Stimulated activated CD4-positive, alpha-beta T cell treated with anti-CD3 and anti-CD28 coated beads, Interleukin-1b, Interleukin-23, amount 100 ng/mL, for 24 hours (primary cell): ENCODE measurements around the gene RBMS1.

ENCODE experiments used
- DNase-seq, 4 experiments: peaks; one replicate each; pipeline ENCODE4 v3.0.0-alpha.2; 2020; ENCODE audit warnings: low read depth in 4 of 4, low spot score in 1 of 4

RBMS1 gene, protein sequence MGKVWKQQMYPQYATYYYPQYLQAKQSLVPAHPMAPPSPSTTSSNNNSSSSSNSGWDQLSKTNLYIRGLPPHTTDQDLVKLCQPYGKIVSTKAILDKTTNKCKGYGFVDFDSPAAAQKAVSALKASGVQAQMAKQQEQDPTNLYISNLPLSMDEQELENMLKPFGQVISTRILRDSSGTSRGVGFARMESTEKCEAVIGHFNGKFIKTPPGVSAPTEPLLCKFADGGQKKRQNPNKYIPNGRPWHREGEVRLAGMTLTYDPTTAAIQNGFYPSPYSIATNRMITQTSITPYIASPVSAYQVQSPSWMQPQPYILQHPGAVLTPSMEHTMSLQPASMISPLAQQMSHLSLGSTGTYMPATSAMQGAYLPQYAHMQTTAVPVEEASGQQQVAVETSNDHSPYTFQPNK

DNA sequence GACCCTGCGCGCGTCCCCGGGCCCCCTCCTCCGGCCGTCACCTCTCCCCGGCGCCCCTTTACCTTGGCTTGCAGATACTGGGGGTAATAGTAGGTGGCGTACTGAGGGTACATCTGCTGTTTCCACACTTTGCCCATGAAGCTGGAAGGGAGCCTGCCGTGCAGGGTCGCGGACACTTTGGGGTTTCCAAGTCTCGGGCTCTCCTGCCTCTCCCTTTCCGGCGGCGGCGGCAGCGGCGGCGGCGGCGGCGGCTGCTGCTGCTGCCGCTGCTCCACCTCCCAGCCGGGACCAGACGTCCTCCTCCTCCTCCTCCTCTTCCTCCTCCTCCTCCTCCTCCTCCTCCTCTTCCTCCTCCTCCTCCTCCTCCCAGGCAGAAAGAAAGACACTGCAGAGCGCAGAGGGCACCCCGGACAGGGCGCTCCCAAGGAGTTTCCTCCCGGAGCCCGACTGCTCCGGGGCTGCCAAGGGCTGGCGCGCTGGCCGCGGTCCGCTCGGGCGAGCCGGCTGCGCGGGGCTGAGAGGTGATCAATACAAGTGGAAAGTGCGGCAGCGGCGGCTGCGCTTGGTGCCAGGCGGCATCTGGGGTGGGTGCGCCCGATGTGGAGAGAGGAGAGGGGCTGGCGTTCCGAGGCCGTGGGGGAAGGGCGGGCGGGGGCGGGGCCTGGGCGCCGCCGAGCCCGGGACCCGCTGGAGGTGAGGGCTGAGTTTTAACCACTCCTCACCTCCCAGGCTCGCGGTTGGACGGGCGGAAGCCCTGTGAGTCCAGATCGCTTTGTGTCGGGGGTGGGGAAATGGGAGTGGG is at the start of gene RBMS1:
Gene RBMS1 (minus strand): TSS at position 581 of the 802 bp plus-strand sequence. CDS start 444 bp downstream, at position 137.
- peak in 3 of 4 experiments; percentile 26 to 36 (median 35) for DNase-seq

DNA sequence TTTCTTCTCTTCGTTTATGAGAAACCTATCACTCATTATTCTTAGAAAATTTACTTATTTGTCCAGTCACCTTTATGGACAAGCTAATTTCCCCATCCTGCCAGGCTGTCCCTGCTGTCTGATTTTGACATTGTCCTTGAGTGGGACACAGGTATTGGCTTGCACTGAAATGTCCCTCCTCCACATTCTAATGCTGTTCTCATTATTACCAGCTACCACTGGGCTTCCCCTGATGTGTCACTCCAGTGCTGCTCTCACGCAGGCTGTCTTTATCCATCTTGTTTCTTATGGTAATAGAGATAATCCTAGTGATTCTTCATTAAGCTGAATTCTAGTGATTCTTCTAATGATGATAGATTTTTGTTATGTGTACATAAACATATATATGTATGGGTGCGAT is 48.1 kb upstream of the RBMS1 start:
- DNase-seq = no peak

DNA sequence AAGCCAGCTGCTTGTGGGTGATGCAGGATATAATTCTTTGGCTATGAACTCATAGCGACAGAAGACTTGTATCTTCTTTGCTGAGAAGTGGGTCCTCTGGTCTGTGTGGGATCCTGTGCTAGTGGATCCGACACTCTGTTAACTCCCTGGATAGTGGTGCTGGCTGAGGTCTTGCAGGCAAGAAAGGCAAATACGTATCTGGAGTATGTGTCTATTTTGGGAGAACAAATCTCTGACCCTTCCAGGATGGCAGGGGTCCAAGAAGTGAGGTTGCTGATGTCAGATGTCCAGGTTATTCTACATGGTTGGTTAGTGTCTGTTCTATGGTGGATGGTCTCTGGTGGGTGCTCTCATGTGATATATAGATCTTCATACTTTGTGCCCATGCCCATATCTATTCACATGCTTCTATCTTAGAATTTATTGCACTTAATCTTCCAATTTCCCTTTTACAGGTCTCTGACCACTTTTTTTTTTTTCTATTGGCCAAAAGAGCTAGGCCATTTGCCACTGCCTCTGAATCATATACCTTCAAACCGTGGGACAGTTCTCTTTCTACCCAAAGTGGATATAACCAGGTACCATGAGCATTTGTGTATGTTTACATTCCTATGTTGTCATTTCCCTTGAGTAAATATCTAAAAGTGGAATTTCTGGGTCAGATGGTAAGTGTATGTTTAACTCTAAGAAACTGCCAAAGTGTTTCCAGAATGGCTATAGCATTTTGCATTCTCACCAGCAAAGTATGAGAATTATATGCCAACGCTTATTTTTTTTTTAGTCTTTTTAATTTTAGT is 45.1 kb upstream of the RBMS1 start:
- no peak for DNase-seq

DNA sequence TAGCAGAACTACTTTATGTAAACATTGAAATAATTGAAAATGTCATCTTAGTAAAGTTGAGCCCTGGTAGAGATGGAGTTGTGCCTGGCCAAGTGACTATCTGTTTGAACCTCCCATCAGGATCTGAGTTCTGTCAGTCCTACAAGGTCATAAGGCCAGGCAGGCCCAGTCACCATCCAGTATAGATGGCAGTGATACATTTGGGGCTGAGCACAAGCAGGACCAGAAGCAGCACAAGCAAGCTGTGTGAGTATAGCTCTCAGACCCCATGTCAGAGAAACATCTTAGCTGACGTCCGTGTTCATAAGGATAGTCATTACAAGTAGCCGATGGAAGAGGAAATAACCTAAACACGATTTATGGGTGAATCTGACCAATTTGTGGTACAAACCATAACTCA is 44.5 kb upstream of the RBMS1 start:
- DNase-seq = no peak

DNA sequence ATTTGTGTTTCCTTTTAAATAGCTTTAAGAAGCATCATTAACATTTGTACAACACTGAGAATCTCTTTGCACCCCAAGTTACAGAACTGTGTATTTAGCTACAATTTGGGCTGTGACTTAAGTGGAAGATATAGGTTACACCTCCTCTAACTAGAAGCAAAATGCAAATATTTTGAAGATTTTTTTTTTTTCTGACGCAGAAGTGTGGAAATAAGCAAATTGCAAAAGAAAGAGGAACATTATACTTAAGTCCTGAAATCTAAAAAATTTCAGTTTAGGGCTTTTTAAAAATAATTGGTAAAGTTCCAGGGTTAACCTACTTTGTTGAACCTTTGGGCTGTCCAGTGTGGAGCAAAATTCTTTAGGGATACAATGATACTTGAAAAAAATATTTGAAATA is 41.4 kb upstream of the RBMS1 start:
- no peak for DNase-seq

DNA sequence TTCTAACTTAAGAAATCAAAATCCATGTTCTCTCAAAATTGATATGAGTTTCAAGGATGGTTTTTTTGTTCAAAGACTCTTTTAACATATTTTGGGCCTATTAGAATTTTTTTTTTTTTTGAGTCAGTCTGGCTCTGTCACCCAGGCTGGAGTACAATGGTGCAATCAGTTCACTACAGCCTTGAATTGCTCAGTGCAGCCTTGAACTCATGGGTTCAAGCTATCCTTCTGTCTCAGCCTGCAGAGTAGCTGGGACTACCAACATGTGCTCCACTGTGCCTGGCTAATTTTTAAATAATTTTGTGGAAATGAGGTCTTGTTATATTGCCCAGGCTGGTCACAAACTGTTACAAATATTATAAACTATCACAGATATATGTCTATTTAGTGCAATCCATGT is 40.6 kb upstream of the RBMS1 start:
- no peak for DNase-seq

DNA sequence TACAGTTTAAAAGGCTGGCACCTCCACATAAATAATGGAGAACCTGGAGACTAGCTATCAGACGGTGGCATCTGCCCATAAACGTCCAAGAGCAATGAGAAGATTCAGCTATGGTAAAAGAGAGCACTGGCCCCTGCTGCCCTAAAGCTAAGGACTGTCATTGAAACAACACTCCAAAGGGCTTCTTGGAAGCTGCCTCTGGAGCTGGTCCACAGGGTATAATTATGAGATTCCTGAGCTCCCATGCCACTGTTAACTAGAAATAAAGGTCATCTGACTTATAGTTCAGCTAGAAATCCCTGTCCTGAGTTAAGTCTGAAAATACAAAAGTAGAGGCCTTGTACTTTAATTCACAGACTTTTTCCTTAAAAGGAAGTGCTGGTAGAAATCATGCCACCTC is 39.9 kb upstream of the RBMS1 start:
- no peak for DNase-seq

DNA sequence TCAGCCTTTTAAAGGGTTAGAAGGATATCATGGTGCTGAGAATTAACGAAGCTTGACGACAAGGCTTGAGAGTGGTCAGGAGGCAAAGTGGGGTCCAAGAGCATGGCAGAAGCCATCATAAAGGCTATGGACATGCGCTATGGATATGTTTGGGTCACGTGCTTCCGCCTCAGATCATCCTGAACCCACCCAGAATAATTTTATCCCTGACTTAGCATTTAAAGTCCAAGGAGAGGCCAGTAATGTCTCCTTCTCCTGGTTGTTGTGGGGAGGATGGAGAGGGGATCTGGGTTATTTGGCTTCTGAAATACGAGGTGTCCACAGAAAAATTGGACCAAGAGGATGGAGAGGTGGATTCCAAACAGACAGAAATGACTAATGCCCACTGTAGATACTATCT is 38.8 kb upstream of the RBMS1 start:
- no peak for DNase-seq

DNA sequence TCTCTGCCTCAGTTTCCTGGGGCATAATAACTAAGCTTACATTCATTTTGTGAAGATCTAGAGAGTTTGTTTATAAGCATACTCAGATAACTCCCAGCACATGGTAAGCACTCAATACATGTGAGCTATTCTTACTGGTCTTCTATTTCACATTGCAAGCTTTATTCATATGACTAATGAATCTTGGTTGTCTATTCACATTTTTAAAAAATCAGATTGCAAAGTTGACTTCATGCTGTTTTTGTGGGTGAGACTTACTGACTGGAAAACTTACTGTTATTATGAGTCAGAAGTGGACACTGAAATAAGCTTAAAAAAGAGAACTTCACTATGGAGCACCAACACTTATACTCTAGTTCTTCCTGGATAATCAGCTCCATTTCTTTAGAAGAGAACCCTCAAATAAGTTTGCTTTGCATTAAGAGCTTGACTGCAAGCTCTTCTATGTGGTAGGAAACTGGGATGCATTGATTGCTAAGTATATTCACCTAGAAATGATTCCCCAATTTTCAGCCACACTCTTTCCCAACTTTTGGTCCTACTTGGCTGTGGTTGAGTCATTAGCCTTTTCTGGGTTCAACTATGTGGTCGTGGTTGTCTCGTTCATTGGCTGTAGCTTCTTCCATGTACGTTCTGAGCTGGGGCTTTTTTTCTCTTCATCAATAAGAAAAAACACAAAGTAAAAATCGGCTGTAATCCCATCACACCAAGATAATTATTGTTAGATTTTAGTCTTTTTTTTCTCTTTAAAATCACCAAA is 29.5 kb upstream of the RBMS1 start:
- DNase-seq = no peak

DNA sequence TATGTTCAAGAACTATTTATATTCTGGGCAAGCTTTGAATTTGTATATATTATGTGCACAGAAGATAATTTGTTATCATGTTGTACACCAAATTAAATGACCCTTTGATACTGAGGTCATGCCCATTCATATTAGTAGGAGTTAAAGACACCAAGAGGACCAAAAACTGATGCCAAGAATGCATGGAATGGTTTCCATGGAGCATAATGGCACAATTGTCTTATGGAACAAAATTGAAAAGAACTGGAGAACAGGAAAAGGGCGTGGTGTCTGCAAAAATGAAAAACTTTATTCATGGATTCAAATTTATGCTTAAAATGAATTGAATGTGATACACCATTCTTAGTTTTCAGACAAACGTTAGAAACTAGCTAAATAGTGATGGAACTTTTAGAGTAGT is 24.1 kb upstream of the RBMS1 start:
- no peak for DNase-seq

DNA sequence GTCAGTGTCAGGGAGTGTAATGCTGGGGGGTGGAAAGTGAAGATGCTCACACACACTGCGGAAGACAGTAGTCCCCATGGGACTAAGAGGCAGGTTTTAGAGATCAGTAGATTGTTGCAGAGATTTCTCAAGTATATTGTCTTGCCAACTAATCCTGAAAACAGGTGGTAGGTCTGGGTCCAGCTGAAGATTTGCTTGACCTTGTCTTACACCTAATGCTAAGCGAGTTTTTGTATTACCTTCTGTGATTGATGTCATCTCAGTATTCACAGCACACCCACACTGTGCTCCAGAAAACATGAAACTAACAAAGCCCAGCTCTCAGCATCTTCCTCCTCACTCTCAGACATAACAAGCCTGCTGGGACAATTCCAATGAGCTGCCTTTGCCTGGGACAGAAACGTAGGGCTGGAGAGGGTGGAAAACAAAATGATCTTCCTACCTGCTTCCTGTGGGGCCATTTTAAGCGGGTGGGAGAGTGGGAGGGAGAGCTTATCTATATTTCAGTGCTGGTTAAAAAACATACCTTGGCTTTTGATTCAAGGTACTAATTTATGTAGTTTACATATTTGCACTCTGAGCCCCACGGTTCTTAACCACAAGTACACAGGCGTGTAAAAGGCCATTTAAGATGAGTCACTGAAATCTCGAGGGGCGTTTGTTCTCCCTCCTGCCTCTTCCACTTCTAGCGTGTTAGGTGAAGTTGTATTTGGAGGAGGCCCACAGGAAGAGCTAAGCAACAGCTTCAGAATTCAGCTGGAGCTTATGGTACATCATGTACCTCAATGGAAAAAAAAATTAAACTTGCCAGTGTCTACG is 23.1 kb upstream of the RBMS1 start:
- no peak for DNase-seq

DNA sequence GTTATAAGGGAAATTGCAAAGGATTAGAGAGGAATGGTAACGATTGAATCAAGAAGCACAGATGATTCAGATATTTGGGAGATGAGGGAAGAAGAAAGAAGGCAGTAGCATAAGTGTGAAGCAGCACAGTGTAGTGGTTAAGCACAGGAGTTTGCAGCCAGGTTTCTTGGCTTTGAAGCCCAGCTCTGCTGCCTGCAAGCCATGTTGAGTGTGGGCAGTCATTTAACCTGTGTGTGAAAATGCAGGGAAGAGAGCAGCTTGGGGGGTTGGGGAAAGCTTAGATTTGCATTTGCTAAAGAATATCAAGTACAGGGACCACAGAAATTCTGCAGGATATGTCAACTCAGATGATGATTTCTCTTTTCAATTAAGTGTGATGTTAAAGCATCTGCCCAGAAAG is 21.5 kb upstream of the RBMS1 start:
- no peak for DNase-seq

DNA sequence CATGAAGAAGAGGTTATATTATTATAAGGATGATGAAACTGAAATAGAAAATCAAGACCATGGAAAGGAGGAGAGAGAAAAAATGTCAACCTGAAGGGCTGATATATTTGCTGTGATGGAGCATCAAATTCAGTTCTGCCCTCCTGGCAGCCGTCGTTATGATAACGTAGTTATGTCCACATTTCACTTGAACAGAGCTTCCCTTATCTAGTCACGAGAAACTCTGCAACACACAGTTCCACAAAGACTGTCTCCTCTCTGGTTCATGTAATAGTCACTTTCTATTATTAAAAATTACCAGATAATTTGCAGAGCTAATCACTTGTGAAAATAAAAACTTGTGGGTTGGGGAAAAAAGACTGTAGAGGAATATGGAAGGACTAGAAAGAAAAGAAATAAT is 19.5 kb upstream of the RBMS1 start:
- DNase-seq = no peak

DNA sequence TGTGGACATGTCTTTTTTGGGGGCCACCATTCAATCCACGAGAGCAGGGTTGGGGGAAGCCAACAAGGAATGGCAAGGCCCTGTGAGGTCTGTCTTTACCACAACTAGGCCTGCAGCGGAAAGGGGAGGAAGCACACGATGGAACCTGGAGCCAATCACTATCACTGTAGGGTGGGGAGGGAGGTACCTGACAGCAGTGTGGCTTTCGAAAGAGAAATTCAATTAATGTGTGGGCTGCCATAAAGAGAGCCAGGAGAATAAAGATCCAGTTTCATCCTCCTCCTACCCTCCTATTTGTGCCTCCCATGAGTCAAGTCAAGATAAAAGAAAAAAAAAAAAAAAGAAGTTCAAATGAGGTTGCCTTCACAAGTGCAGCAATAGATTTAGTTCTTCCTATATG is 18.9 kb upstream of the RBMS1 start:
- no peak for DNase-seq

DNA sequence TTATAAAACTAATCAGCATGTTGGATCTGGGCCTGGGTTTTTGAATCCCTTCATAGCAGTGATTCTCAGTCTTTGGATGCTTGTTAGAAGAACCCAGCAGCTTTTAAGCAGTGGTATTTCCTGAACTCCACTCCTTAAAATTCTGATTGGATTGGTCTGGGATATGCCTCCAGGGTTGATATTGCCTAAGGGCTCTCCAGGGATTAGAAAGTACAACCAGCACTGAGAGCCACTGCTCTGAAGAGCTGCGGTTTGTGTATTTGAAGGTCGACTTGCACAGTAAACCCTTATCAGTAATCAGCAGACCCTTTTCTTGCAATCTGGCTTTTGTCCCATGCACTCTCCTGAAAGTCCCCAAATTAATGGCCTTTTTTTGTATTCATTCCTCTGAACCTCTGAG is 17.0 kb upstream of the RBMS1 start:
- no peak for DNase-seq

DNA sequence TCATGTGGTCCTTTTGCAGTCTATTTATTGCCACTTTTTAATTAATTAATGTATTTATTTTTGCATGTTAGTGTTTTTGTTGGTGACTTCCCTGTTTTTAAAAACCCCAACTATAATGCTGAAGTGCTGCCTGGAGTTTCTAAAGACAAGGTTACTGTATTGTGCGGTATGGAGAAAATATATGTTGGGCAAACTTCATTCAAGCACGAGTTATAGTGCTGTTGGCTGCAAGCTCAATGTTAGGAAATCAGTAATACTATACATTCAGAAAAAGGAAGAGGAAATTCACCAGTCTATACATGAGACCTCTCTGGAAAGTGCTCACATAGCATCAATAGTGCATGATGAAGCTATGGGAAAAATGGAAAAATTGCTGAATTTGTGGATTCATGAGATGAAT is 15.4 kb upstream of the RBMS1 start:
- no peak for DNase-seq

DNA sequence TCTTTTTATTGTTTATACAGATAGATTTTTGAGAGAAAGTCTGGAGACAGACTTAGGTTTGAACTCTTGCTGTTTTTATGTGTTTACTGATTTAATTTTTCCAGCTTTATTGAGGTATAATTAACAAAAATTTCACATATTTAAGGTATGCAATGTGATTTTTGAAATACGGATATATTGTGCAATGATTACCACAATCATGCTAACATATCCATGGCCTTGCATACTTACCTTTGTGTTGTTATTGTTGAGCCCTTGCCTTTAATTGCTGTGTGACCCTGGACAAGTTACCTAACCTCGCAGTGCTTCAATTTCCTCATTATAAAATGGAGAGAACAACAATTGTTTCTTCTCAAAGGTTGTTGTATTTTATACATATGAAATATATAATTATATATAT is 13.9 kb upstream of the RBMS1 start:
- DNase-seq = no peak

DNA sequence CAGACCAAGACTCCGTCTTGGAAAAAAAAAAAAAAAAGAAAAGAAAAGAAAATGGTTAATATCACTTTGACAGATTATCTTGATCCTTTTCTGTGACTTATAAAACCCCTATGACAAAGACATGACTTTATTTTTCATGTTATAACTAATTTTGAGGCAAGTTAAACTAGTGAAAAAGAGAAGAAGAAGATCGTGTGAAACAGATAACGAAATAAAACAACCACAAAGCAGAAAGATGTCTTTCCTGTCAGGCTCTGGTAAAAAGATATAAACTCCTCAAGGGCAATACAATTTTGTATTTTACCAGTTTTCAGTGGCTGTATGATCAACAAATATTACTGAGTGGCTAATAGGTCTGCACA is 13.4 kb upstream of the RBMS1 start:
- DNase-seq = no peak

DNA sequence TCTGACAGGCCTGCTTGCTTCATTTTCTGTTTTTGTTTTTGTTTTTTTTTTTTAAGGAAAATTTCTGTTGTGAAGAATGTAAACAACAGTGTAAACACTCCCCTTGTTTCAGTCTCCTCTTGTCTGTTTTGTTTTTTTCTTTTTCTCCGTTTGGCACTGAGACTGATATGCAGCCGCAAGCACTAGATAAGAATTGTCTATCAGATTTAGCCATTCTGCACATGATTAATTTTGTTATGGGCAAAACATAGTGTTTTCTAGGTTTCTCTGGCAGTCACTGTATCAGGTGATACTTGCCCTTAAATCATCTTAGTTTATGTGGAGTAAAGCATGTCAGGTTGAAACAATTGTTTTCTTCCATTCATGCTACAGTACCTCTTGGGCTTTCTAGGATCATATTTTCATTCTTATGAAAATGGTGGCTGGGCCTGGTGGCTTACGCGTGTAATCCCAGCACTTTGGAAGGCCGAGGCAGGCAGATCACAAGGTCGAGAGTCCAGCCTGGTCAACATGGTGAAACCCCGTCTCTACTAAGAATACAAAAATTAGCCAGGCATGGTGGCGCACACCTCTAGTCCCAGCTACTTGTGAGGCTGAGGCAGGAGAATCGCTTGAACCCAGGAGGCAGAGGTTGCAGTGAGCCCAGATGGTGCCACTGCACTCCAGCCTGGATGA is 12.9 kb upstream of the RBMS1 start:
- no peak for DNase-seq

DNA sequence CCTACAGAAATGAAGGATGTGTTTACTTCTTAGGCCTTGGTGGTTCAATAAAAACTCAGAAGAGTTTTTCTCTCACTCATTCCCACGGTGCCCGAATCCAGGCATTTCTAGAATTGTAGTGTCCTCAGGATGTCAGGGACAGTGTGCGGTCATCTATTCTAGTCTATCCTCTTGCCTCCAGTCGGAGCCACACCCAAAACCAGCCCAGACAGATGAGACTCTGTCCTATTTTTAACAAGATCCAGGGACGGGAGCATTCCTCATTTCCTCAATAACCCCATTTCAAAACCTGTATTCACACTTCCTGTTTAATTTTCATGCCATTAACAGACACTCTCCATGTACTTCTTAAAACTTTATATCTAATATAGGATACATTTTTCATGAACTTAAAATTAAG is 11.6 kb upstream of the RBMS1 start:
- no peak for DNase-seq
